Panc1 (cell line): Measurements from ENCODE around the gene ANO6.

ENCODE experiments used
- CTCF ChIP-seq: fragments of 450-650 bp; IDR thresholded peaks from 2 replicates; pipeline ENCODE4 v1.5.1; 2017; ENCODE audit warnings: mild to moderate bottlenecking
- POLR2AphosphoS5 ChIP-seq: IDR thresholded peaks from 2 replicates; pipeline ENCODE4 v1.6.1; 2012; ENCODE audit warnings: mild to moderate bottlenecking, low read depth, low read length, moderate library complexity
- SIN3A ChIP-seq: IDR thresholded peaks from 2 replicates; pipeline ENCODE4 v1.6.1; 2012; ENCODE audit warnings: low read depth, mild to moderate bottlenecking, low read length, moderate library complexity, borderline replicate concordance; ENCODE audit not compliant: insufficient read depth
- TF ChIP-seq, protein P1 (sequence below), 2 experiments: IDR thresholded peaks; 2 replicates each; pipeline ENCODE4 v1.6.1; 2011 to 2012; ENCODE audit warnings: low read depth in 2 of 2, control low read depth in 1 of 2, low read length in 1 of 2, mild to moderate bottlenecking in 1 of 2, moderate library complexity in 1 of 2; ENCODE audit not compliant: insufficient read depth in 1 of 2

GRCh38 chr12:45191239-45191638 is 24.7 kb upstream of the ANO6 start:
- TF ChIP-seq CTCF (no peak), POLR2AphosphoS5 (no peak), SIN3A (no peak)
- TF ChIP-seq, protein P1, sequence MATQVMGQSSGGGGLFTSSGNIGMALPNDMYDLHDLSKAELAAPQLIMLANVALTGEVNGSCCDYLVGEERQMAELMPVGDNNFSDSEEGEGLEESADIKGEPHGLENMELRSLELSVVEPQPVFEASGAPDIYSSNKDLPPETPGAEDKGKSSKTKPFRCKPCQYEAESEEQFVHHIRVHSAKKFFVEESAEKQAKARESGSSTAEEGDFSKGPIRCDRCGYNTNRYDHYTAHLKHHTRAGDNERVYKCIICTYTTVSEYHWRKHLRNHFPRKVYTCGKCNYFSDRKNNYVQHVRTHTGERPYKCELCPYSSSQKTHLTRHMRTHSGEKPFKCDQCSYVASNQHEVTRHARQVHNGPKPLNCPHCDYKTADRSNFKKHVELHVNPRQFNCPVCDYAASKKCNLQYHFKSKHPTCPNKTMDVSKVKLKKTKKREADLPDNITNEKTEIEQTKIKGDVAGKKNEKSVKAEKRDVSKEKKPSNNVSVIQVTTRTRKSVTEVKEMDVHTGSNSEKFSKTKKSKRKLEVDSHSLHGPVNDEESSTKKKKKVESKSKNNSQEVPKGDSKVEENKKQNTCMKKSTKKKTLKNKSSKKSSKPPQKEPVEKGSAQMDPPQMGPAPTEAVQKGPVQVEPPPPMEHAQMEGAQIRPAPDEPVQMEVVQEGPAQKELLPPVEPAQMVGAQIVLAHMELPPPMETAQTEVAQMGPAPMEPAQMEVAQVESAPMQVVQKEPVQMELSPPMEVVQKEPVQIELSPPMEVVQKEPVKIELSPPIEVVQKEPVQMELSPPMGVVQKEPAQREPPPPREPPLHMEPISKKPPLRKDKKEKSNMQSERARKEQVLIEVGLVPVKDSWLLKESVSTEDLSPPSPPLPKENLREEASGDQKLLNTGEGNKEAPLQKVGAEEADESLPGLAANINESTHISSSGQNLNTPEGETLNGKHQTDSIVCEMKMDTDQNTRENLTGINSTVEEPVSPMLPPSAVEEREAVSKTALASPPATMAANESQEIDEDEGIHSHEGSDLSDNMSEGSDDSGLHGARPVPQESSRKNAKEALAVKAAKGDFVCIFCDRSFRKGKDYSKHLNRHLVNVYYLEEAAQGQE (IDR thresholded peaks at IDR 0.05; ENCODE audit: insufficient read depth in 1 of 2, low read depth in 2 of 2, low read length in 1 of 2) = no peak
